GM23248 (cell line): Measurements from ENCODE around the gene MROH2B. TPM values are rescaled to one million over a fixed set of nuclear protein-coding genes. Genes with fewer than 3 reads are reported as not detected.

ENCODE experiments used
- DNase-seq: peaks from one replicate; pipeline ENCODE4 v3.0.0-alpha.2; 2015
- H2AFZ ChIP-seq: fragments of 200-600 bp; sonication (generic); 2 replicates; pipeline ENCODE4 v1.6.1; 2016; ENCODE audit warnings: antibody characterized with exemption
- H3F3A ChIP-seq: fragments of 200-600 bp; sonication (generic); 2 replicates; pipeline ENCODE4 v1.6.1; 2016; ENCODE audit warnings: mild to moderate bottlenecking, antibody characterized with exemption, mixed run types; ENCODE audit not compliant: insufficient read depth
- H3K27ac ChIP-seq: fragments of 200-600 bp; sonication (generic); 2 replicates; pipeline ENCODE4 v1.5.1; 2016; ENCODE audit warnings: mild to moderate bottlenecking
- H3K27me3 ChIP-seq: fragments of 200-600 bp; sonication (generic); replicated peaks from 2 replicates; pipeline ENCODE4 v1.6.1; 2016; ENCODE audit warnings: mild to moderate bottlenecking; ENCODE audit not compliant: insufficient read depth
- H3K36me3 ChIP-seq: fragments of 200-600 bp; sonication (generic); 2 replicates; pipeline ENCODE4 v1.6.1; 2016; ENCODE audit warnings: low read depth, mild to moderate bottlenecking
- H3K4me1 ChIP-seq: fragments of 200-600 bp; sonication (generic); 2 replicates; pipeline ENCODE4 v1.6.1; 2016; ENCODE audit warnings: mild to moderate bottlenecking; ENCODE audit not compliant: insufficient read depth
- H3K4me2 ChIP-seq: fragments of 200-600 bp; sonication (generic); one replicate; pipeline ENCODE4 v1.6.1; 2016; ENCODE audit warnings: mild to moderate bottlenecking; ENCODE audit not compliant: unreplicated experiment
- H3K4me3 ChIP-seq: fragments of 200-600 bp; sonication (generic); 2 replicates; pipeline ENCODE4 v1.5.1; 2016; ENCODE audit warnings: mild to moderate bottlenecking
- H3K79me2 ChIP-seq: fragments of 200-600 bp; sonication (generic); 2 replicates; pipeline ENCODE4 v1.6.1; 2016; ENCODE audit warnings: mild to moderate bottlenecking; ENCODE audit not compliant: insufficient read depth
- H3K9ac ChIP-seq: fragments of 200-600 bp; sonication (generic); 2 replicates; pipeline ENCODE4 v1.6.1; 2016; ENCODE audit warnings: mild to moderate bottlenecking
- H3K9me2 ChIP-seq: fragments of 200-600 bp; sonication (generic); 2 replicates; pipeline ENCODE4 v1.6.1; 2016; ENCODE audit warnings: mixed run types, mild to moderate bottlenecking, moderate library complexity; ENCODE audit not compliant: insufficient read depth
- H3K9me3 ChIP-seq: fragments of 200-600 bp; sonication (generic); one replicate; pipeline ENCODE4 v1.6.1; 2017; ENCODE audit warnings: low read depth
- H4K20me1 ChIP-seq: fragments of 200-600 bp; sonication (generic); 2 replicates; pipeline ENCODE4 v1.6.0; 2016; ENCODE audit not compliant: insufficient read depth
- EZH2 ChIP-seq: fragments of 200-600 bp; sonication (generic); IDR thresholded peaks from 2 replicates; pipeline ENCODE4 v1.6.1; 2018; ENCODE audit warnings: antibody characterized with exemption, mild to moderate bottlenecking; ENCODE audit not compliant: insufficient read depth, poor library complexity, severe bottlenecking
- EZH2phosphoT487 ChIP-seq: fragments of 200-600 bp; sonication (generic); IDR thresholded peaks from 2 replicates; pipeline ENCODE4 v1.6.1; 2018; ENCODE audit warnings: antibody characterized with exemption, moderate library complexity, mild to moderate bottlenecking, low read depth; ENCODE audit not compliant: insufficient read depth
- WGBS, 2 experiments: methylation state at CpG; one replicate each; pipeline ENCODE4 v1.1.6; 2015 to 2017; ENCODE audit warnings: low lambda C conversion rate in 2 of 2, low coverage in 1 of 2; ENCODE audit errors: missing lambda C conversion rate in 2 of 2; 5-methylcytosine and 5-hydroxymethylcytosine counted together
- in situ Hi-C: fragments of 300-500 bp; cut with MboI; formaldehyde crosslinking; loops from 2 replicates; pipeline ENCODE4 v1.15.0; 2020
- polyA plus RNA-seq: library from polyadenylated mRNA; unstranded; fragments of >200 nt; fragmentation: Nextera tagmentation; extraction: Ambion mirVana; gene quantifications from 2 replicates; pipeline ENCODE4 v1.2.1, GENCODE V29; 2016
- total RNA-seq: library from RNA; depleted of rRNA; stranded (reverse); fragments of >200 nt; shearing (Covaris generic); gene quantifications from 2 replicates; pipeline ENCODE4 v1.2.3, GENCODE V29; 2014

MROH2B gene
- total and polyA plus RNA-seq, 2 experiments from 2014 or later, result not detected

DNA sequence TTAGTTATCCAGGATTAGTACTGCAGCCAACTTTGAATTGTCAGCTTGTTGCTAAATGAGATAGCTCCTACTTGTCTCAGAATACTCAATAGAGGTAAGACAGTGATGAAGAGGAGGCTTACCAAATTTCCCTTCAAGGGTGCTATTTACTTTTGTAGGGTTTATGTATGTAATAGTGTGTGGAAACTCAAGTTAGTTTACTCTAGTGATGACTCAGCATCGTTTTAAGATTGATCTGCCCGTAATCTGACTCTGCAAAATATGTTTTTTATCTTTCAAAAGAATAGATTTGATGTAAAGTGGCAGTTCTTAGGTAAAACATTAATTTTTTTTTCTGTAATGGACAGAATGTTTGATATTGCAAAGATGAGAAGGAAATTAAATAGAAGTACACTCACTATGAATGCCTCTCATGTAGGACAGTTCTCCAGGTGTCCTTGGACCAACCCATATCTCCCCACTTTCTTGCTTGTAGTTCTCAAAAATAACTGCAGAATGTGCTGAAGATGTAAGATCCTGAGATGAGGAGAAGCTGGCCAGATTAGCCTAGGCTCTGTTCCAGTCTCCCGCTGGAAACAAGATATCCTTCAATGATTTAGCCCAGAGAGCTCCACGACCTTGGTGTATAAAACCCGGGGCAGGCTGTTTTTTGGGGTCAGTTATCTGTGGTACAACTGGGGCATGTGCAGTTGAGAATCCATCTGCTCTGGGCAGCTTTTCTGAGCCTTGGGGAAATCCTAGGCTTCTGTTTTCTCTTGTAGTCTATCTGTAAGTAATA is 24.4 kb upstream of the MROH2B start:
- no peak for DNase-seq
- H3K27me3 ChIP-seq, result no peaks in the 10 kb centered on the region
- no peaks in the 10 kb centered on the region for H3K36me3 ChIP-seq
- no peak overlapping the region for H3K4me2 ChIP-seq
- in situ Hi-C loops, result no loop called here
- H3K9me2 ChIP-seq, result no peaks in the 10 kb centered on the region
- H3K9me3 ChIP-seq, result no peaks in the 10 kb centered on the region
- no peak overlapping the region for H3K4me3 ChIP-seq
- no peaks in the 10 kb centered on the region for H4K20me1 ChIP-seq
- H3F3A ChIP-seq, result no peaks in the 10 kb centered on the region
- H3K9ac ChIP-seq, result no peak overlapping the region
- no peaks in the 10 kb centered on the region for H3K79me2 ChIP-seq
- no peaks in the 10 kb centered on the region for H3K4me1 ChIP-seq
- H3K27ac ChIP-seq, result no peak overlapping the region
- WGBS, 2 experiments, result 28 to 41% methylated on average over 5 of the region's 5 CpGs
- no peak overlapping the region for H2AFZ ChIP-seq
- TF ChIP-seq EZH2 (no peak), EZH2phosphoT487 (no peak)

GRCh38 chr5:41094871-41095270 is 23.7 kb upstream of the MROH2B start:
- Histone ChIP-seq H3K27me3 (no peaks in the 10 kb centered on the region), H3K79me2 (no peaks in the 10 kb centered on the region), H3F3A (no peaks in the 10 kb centered on the region), H3K9me2 (no peaks in the 10 kb centered on the region), H3K36me3 (no peaks in the 10 kb centered on the region), H3K4me1 (no peaks in the 10 kb centered on the region), H3K27ac (no peak overlapping the region), H4K20me1 (no peaks in the 10 kb centered on the region), H3K4me3 (no peak overlapping the region), H3K9ac (no peak overlapping the region), H2AFZ (no peak overlapping the region), H3K9me3 (no peaks in the 10 kb centered on the region), H3K4me2 (no peak overlapping the region)
- in situ Hi-C loops, result no loop called here
- no peak for DNase-seq
- TF ChIP-seq EZH2phosphoT487 (no peak), EZH2 (no peak)
- 39 to 48% methylated on average over 2 of the region's 2 CpGs for WGBS, 2 experiments

DNA sequence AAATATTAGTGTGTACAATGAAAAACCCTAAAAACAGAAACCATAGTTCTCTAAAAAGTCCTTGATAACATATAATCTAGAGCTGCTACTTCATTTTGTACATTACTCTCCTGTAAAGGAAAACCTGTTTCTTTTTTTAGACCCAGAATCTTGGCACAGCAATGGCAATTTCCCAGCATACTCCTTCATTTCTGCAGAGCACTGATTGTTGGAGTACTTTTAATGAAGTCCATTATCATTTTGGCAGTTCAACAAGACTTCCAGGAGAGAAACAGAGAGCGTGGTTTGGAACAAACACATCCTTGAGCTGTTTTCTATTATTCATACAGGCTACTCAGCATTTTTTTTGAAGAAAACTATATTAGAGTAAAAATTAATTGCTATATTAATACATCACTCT is 22.7 kb upstream of the MROH2B start:
- Histone ChIP-seq H3F3A (no peaks in the 10 kb centered on the region), H3K9ac (no peak overlapping the region), H3K27ac (no peak overlapping the region), H4K20me1 (no peaks in the 10 kb centered on the region), H2AFZ (no peak overlapping the region), H3K4me2 (no peak overlapping the region), H3K36me3 (no peaks in the 10 kb centered on the region), H3K9me2 (no peaks in the 10 kb centered on the region), H3K9me3 (no peaks in the 10 kb centered on the region), H3K79me2 (no peaks in the 10 kb centered on the region), H3K27me3 (no peaks in the 10 kb centered on the region), H3K4me1 (no peaks in the 10 kb centered on the region), H3K4me3 (no peak overlapping the region)
- TF ChIP-seq EZH2phosphoT487 (no peak), EZH2 (no peak)
- in situ Hi-C loops, result no loop called here
- WGBS, 2 experiments, result 2 to 21% methylated on average over 1 of the region's 1 CpG
- no peak for DNase-seq

- Histone ChIP-seq H3K27me3 (no peaks in the 10 kb centered on the region), H3K4me2 (no peak overlapping the region)
These were observed 16.3 kb upstream of the MROH2B start for GRCh38 chr5:41087461-41087860.

More at GRCh38 chr5:41087461-41087860, 16.3 kb upstream of the MROH2B start:
- peak; percentile 36 for DNase-seq
- Histone ChIP-seq H4K20me1 (no peaks in the 10 kb centered on the region), H2AFZ (no peak overlapping the region), H3K4me1 (no peaks in the 10 kb centered on the region), H3K36me3 (no peaks in the 10 kb centered on the region), H3K9me2 (no peaks in the 10 kb centered on the region), H3K9ac (no peak overlapping the region), H3K79me2 (no peaks in the 10 kb centered on the region), H3K4me3 (no peak overlapping the region), H3K27ac (no peak overlapping the region), H3K9me3 (no peaks in the 10 kb centered on the region), H3F3A (no peaks in the 10 kb centered on the region)
- WGBS, 2 experiments, result 29 to 43% methylated on average over 2 of the region's 2 CpGs
- in situ Hi-C loops, result no loop called here
- TF ChIP-seq EZH2 (no peak), EZH2phosphoT487 (no peak)
